C4-2B (cell line): Measurements from ENCODE around the gene SPATA1.

Source experiments
- CTCF ChIP-seq: fragments of 450-650 bp; conservative IDR thresholded peaks from 2 replicates; pipeline ENCODE4 v1.5.1; 2017; ENCODE audit warnings: mild to moderate bottlenecking
- ZFX ChIP-seq: fragments of 450-650 bp; IDR thresholded peaks from 2 replicates; pipeline ENCODE4 v1.6.1; 2017

GRCh38 chr1:84598418-84598817, 92.2 kb downstream of the SPATA1 start:
- TF ChIP-seq CTCF (no peak), ZFX (no peak)
